Cardiac muscle cell (in vitro differentiated cells and primary cell): Measurements from ENCODE around the gene NUAK1. TPM values are rescaled to one million over a fixed set of nuclear protein-coding genes. Genes with fewer than 3 reads are reported as not detected.

Experiments
- DNase-seq, 2 donors: peaks; one replicate each; pipeline versions ENCODE4 v3.0.0 to v3.0.0-alpha.2; 2010 to 2017; ENCODE audit warnings: low read depth in 1 of 2, low spot score in 1 of 2
- H3K27ac ChIP-seq: fragments of 200-600 bp; sonication (generic); 2 replicates; pipeline ENCODE4 v1.5.1; 2016
- H3K27me3 ChIP-seq: fragments of 200-600 bp; sonication (generic); 2 replicates; pipeline ENCODE4 v1.6.0; 2016; ENCODE audit warnings: control low read depth
- H3K36me3 ChIP-seq: fragments of 200-600 bp; sonication (generic); 2 replicates; pipeline ENCODE4 v1.5.1; 2016; ENCODE audit warnings: control low read depth
- H3K4me1 ChIP-seq: fragments of 200-600 bp; sonication (generic); 2 replicates; pipeline ENCODE4 v1.8.1; 2017; ENCODE audit warnings: low read depth, mild to moderate bottlenecking, mixed run types
- H3K4me3 ChIP-seq: fragments of 200-600 bp; sonication (generic); 2 replicates; pipeline ENCODE4 v1.5.1; 2016; ENCODE audit warnings: mild to moderate bottlenecking
- H3K9me3 ChIP-seq: fragments of 200-600 bp; sonication (generic); 2 replicates; pipeline ENCODE4 v1.5.1; 2017; ENCODE audit warnings: low read depth, mild to moderate bottlenecking, control low read depth
- CTCF ChIP-seq: IDR thresholded peaks from 2 replicates; pipeline ENCODE4 v1.5.1; 2012; ENCODE audit warnings: low read depth, mild to moderate bottlenecking, low read length
- polyA plus RNA-seq: library from polyadenylated mRNA; unstranded; fragments of >200 nt; fragmentation: Nextera tagmentation; extraction: Ambion mirVana; gene quantifications from 2 replicates; pipeline ENCODE4 v1.2.1, GENCODE V29; 2016
- total RNA-seq: library from RNA; depleted of rRNA; stranded (reverse); fragments of >200 nt; gene quantifications from 2 replicates; pipeline ENCODE4 v1.2.3, GENCODE V29; 2016

The NUAK1 gene
- total and polyA plus RNA-seq, 2 experiments from 2014 or later, result 2.9 to 7.2 TPM

GRCh38 chr12:106113446-106113823 lies 25.3 kb downstream of the NUAK1 start:
- no peak for DNase-seq
- no peaks in the 10 kb centered on the region for H3K9me3 ChIP-seq
- no peak overlapping the region for H3K27ac ChIP-seq
- no peak overlapping the region for H3K4me3 ChIP-seq
- no peaks in the 10 kb centered on the region for H3K27me3 ChIP-seq
- no peak for TF ChIP-seq CTCF
- peaks cover 9% of the 10 kb centered on the region for H3K4me1 ChIP-seq
- H3K36me3 ChIP-seq, result no peaks in the 10 kb centered on the region

GRCh38 chr12:106113042-106113441 lies 25.7 kb downstream of the NUAK1 start:
- Histone ChIP-seq H3K9me3 (no peaks in the 10 kb centered on the region), H3K4me3 (no peak overlapping the region), H3K27ac (no peak overlapping the region), H3K27me3 (no peaks in the 10 kb centered on the region), H3K4me1 (peaks cover 13% of the 10 kb centered on the region), H3K36me3 (no peaks in the 10 kb centered on the region)
- DNase-seq, result peak in 1 of 2 donors; percentile 49
- TF ChIP-seq CTCF, result no peak

GRCh38 chr12:106112145-106112821 lies 26.5 kb downstream of the NUAK1 start:
- Histone ChIP-seq H3K4me3 (no peak overlapping the region), H3K27ac (no peak overlapping the region), H3K27me3 (no peaks in the 10 kb centered on the region), H3K9me3 (no peaks in the 10 kb centered on the region), H3K36me3 (no peaks in the 10 kb centered on the region), H3K4me1 (peaks cover 16% of the 10 kb centered on the region)
- DNase-seq, result peak in 1 of 2 donors; percentile 52
- TF ChIP-seq CTCF, result no peak

- Histone ChIP-seq H3K36me3 (no peaks in the 10 kb centered on the region), H3K27me3 (no peaks in the 10 kb centered on the region), H3K4me1 (peaks cover 24% of the 10 kb centered on the region), H3K4me3 (no peak overlapping the region), H3K9me3 (no peaks in the 10 kb centered on the region), H3K27ac (no peak overlapping the region)
- no peak for DNase-seq
- TF ChIP-seq CTCF, result no peak
Measured at GRCh38 chr12:106110626-106111300, 28.0 kb downstream of the NUAK1 start.

- H3K4me3 ChIP-seq, result no peak overlapping the region
- no peak overlapping the region for H3K27ac ChIP-seq
- H3K9me3 ChIP-seq, result no peaks in the 10 kb centered on the region
- H3K27me3 ChIP-seq, result no peaks in the 10 kb centered on the region
- no peaks in the 10 kb centered on the region for H3K36me3 ChIP-seq
- DNase-seq, result peak in 1 of 2 donors; percentile 62
- peaks cover 29% of the 10 kb centered on the region for H3K4me1 ChIP-seq
- no peak for TF ChIP-seq CTCF
Measured at GRCh38 chr12:106109168-106109910, 29.4 kb downstream of the NUAK1 start.
